GM23338 (cell line): ENCODE results near the gene GJB3.

Experiments used
- CTCF ChIP-seq, 2 experiments: fragments of 200-600 bp in 1 of 2; sonication (generic) in 1 of 2; conservative IDR thresholded peaks; 2 replicates each; pipeline versions ENCODE4 v1.5.1 to v1.6.1; 2016 to 2017; ENCODE audit warnings: antibody characterized with exemption in 2 of 2, low read depth in 2 of 2, mild to moderate bottlenecking in 2 of 2, moderate library complexity in 1 of 2
- EZH2 ChIP-seq: fragments of 200-600 bp; sonication (generic); IDR thresholded peaks from one replicate; pipeline ENCODE4 v1.8.0; 2017; ENCODE audit warnings: antibody characterized with exemption, mild to moderate bottlenecking, low read depth; ENCODE audit not compliant: unreplicated experiment
- POLR2AphosphoS5 ChIP-seq: IDR thresholded peaks from 2 replicates; pipeline ENCODE4 v1.6.1; 2016; ENCODE audit warnings: antibody characterized with exemption, low read depth

GRCh38 chr1:34795916-34796315 lies 14.9 kb downstream of the GJB3 start:
- TF ChIP-seq POLR2AphosphoS5 (no peak), EZH2 (no peak), CTCF (conservative IDR thresholded peaks at IDR 0.05; ENCODE audit: low read depth in 2 of 2) (no peak)
